WI38 (cell line): Measurements from ENCODE around the gene DYRK1B.

Experiments
- H3K4me3 ChIP-seq: 2 replicates; pipeline ENCODE4 v1.5.1; 2011; ENCODE audit warnings: low read depth, mild to moderate bottlenecking, control low read depth, low read length
- CTCF ChIP-seq: IDR thresholded peaks from 2 replicates; pipeline ENCODE4 v1.5.1; 2012; ENCODE audit warnings: low read depth, mild to moderate bottlenecking, control low read depth, low read length

Gene DYRK1B

GRCh38 chr19:39846678-39847486, 12.9 kb upstream of the DYRK1B start:
- H3K4me3 ChIP-seq, result peak overlapping the region; percentile 86
- TF ChIP-seq CTCF, result no peak

GRCh38 chr19:39845933-39846677, 12.1 kb upstream of the DYRK1B start, which contains the start of gene FBL:
Gene FBL (minus strand): TSS chr19:39846379. CDS start chr19:39846300, 79 bp downstream.
- no peak for TF ChIP-seq CTCF
- peak within 1 kb of the TSS; percentile 86 for H3K4me3 ChIP-seq

- TF ChIP-seq CTCF, result no peak
- peak overlapping the region; percentile 86 for H3K4me3 ChIP-seq
Measured at GRCh38 chr19:39845584-39845932, 11.6 kb upstream of the DYRK1B start.

- H3K4me3 ChIP-seq, result peak overlapping the region; percentile 86
- no peak for TF ChIP-seq CTCF
Measured at GRCh38 chr19:39845172-39845571, 11.2 kb upstream of the DYRK1B start.

GRCh38 chr19:39843919-39844793, 10.2 kb upstream of the DYRK1B start:
- peak; percentile 36; the same call in 1 of the 2 replicates for TF ChIP-seq CTCF
- H3K4me3 ChIP-seq, result peak overlapping the region; percentile 86

GRCh38 chr19:39842693-39843435, 8.9 kb upstream of the DYRK1B start:
- no peak; the same call in none of the 2 replicates for TF ChIP-seq CTCF
- H3K4me3 ChIP-seq, result no peak overlapping the region
